Measurements from ENCODE around the gene RABAC1. TPM values are rescaled to one million over a fixed set of nuclear protein-coding genes. Genes with fewer than 3 reads are reported as not detected.
A peak's percentile ranks its signal among the peaks of the same experiment; 100 is the strongest.

RABAC1 gene
- total and polyA plus RNA-seq, 2 of the 13 experiments (the other 11 are each of a cell fraction or from before 2014, with no cell fraction given): 37.4 to 74.0 TPM

DNA sequence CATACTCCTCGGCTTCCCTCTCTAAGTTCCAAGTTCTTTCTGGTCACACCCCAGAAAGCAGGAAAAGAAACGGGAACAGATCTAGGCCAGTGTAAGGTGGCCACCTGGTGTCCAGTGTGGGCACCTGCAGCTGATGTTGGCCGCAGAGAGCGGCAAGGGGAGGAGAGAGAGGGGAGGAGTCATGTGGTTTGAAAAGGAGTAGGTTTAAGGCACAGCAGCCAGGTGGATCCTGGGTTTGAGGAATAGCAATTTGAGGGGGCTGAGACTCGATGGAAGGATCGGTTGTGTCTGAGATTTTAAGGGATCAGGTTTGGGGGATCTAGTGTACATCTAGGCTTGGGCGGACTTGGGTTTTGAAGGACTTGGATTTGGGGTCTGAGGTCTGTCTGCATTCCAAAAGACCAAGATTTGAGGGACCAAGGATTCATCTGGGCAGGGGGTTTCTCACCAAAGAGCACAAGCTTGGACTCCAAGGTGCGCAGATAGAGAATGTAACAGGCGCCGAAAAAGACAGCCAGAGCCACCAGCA lies 1.2 kb downstream of the RABAC1 start (continued):
- TF ChIP-seq, protein P1, sequence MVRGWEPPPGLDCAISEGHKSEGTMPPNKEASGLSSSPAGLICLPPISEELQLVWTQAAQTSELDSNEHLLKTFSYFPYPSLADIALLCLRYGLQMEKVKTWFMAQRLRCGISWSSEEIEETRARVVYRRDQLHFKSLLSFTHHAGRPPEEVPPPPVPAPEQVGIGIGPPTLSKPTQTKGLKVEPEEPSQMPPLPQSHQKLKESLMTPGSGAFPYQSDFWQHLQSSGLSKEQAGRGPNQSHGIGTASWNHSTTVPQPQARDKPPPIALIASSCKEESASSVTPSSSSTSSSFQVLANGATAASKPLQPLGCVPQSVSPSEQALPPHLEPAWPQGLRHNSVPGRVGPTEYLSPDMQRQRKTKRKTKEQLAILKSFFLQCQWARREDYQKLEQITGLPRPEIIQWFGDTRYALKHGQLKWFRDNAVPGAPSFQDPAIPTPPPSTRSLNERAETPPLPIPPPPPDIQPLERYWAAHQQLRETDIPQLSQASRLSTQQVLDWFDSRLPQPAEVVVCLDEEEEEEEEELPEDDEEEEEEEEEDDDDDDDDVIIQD (CRISPR knock-in tag; IDR thresholded peaks at IDR 0.05; ENCODE audit: low read depth): no peak
- TF ChIP-seq PITX1 (CRISPR knock-in tag; IDR thresholded peaks at IDR 0.05) (no peak), PAX8 (CRISPR knock-in tag; IDR thresholded peaks at IDR 0.05; ENCODE audit: borderline replicate concordance) (no peak), PRDM10 (CRISPR knock-in tag; IDR thresholded peaks at IDR 0.05; ENCODE audit: low read depth) (peak; percentile 28; the same call in 1 of the 2 replicates), ZNF382 (CRISPR knock-in tag; IDR thresholded peaks at IDR 0.05; ENCODE audit: borderline replicate concordance) (no peak), CHD4 (IDR thresholded peaks at IDR 0.05; ENCODE audit: borderline replicate concordance, low read length) (no peak), ZFP1 (CRISPR knock-in tag; IDR thresholded peaks at IDR 0.05) (no peak), ZC3H13 (CRISPR knock-in tag; IDR thresholded peaks at IDR 0.05) (no peak), ZNF598 (CRISPR knock-in tag; IDR thresholded peaks at IDR 0.05; ENCODE audit: borderline replicate concordance) (no peak), MAX (IDR thresholded peaks at IDR 0.05) (0 out of 2 replicates have a peak, but pooled peaks have one; percentile 21), MAFF (IDR thresholded peaks at IDR 0.05; ENCODE audit: low read depth, low read length) (no peak), RFX3 (CRISPR knock-in tag; IDR thresholded peaks at IDR 0.05) (no peak), ZNF720 (CRISPR knock-in tag; IDR thresholded peaks at IDR 0.05) (no peak), REXO4 (CRISPR knock-in tag; IDR thresholded peaks at IDR 0.05; ENCODE audit: borderline replicate concordance) (no peak), ZNF230 (CRISPR knock-in tag; IDR thresholded peaks at IDR 0.05) (no peak), PHF5A (CRISPR knock-in tag; IDR thresholded peaks at IDR 0.05; ENCODE audit: low read depth, unreplicated experiment) (peak; percentile 55), ZNF749 (CRISPR knock-in tag; IDR thresholded peaks at IDR 0.05; ENCODE audit: borderline replicate concordance) (no peak), ZFP90 (CRISPR knock-in tag; IDR thresholded peaks at IDR 0.05; ENCODE audit: borderline replicate concordance) (no peak)
- TF ChIP-seq, protein P2, sequence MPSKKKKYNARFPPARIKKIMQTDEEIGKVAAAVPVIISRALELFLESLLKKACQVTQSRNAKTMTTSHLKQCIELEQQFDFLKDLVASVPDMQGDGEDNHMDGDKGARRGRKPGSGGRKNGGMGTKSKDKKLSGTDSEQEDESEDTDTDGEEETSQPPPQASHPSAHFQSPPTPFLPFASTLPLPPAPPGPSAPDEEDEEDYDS (CRISPR knock-in tag; IDR thresholded peaks at IDR 0.05): 0 out of 2 replicates have a peak, but pooled peaks have one; percentile 16
- TF ChIP-seq, protein P3, sequence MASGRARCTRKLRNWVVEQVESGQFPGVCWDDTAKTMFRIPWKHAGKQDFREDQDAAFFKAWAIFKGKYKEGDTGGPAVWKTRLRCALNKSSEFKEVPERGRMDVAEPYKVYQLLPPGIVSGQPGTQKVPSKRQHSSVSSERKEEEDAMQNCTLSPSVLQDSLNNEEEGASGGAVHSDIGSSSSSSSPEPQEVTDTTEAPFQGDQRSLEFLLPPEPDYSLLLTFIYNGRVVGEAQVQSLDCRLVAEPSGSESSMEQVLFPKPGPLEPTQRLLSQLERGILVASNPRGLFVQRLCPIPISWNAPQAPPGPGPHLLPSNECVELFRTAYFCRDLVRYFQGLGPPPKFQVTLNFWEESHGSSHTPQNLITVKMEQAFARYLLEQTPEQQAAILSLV (CRISPR knock-in tag; IDR thresholded peaks at IDR 0.05; ENCODE audit: borderline replicate concordance): no peak
- TF ChIP-seq, protein P4, sequence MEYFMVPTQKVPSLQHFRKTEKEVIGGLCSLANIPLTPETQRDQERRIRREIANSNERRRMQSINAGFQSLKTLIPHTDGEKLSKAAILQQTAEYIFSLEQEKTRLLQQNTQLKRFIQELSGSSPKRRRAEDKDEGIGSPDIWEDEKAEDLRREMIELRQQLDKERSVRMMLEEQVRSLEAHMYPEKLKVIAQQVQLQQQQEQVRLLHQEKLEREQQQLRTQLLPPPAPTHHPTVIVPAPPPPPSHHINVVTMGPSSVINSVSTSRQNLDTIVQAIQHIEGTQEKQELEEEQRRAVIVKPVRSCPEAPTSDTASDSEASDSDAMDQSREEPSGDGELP (IDR thresholded peaks at IDR 0.05; ENCODE audit: borderline replicate concordance, low read depth): peak; percentile 66; the same call in 1 of the 2 replicates
- TF ChIP-seq, protein P5, sequence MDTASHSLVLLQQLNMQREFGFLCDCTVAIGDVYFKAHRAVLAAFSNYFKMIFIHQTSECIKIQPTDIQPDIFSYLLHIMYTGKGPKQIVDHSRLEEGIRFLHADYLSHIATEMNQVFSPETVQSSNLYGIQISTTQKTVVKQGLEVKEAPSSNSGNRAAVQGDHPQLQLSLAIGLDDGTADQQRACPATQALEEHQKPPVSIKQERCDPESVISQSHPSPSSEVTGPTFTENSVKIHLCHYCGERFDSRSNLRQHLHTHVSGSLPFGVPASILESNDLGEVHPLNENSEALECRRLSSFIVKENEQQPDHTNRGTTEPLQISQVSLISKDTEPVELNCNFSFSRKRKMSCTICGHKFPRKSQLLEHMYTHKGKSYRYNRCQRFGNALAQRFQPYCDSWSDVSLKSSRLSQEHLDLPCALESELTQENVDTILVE (CRISPR knock-in tag; IDR thresholded peaks at IDR 0.05): no peak

All from HepG2 (cell line).